Measurements from ENCODE around the gene ASCL5. TPM values are rescaled to one million over a fixed set of nuclear protein-coding genes. Genes with fewer than 3 reads are reported as not detected.

ASCL5 gene
- total and polyA plus RNA-seq, 2 of the 13 experiments (the other 11 are each of a cell fraction or from before 2014, with no cell fraction given): not detected

- TF ChIP-seq ZNF256 (CRISPR knock-in tag; conservative IDR thresholded peaks at IDR 0.05) (no peak), ZNF383 (CRISPR knock-in tag; IDR thresholded peaks at IDR 0.05; ENCODE audit: borderline replicate concordance) (no peak), CREM (IDR thresholded peaks at IDR 0.05) (no peak), CREM (CRISPR knock-in tag; IDR thresholded peaks at IDR 0.05) (no peak), JUND (CRISPR knock-in tag; IDR thresholded peaks at IDR 0.05) (peak; percentile 91), NR2F6 (IDR thresholded peaks at IDR 0.05) (no peak), NR2F6 (CRISPR knock-in tag; IDR thresholded peaks at IDR 0.05) (peak; percentile 43; the same call in 1 of the 2 replicates), ZMYM4 (CRISPR knock-in tag; IDR thresholded peaks at IDR 0.05) (no peak), FOXP4 (CRISPR knock-in tag; IDR thresholded peaks at IDR 0.05) (0 out of 2 replicates have a peak, but pooled peaks have one; percentile 33), HDAC6 (IDR thresholded peaks at IDR 0.05; ENCODE audit: low read depth, low read length) (no peak), KDM6A (CRISPR knock-in tag; IDR thresholded peaks at IDR 0.05; ENCODE audit: low read depth) (no peak), MED13 (CRISPR knock-in tag; IDR thresholded peaks at IDR 0.05) (no peak), ZNF451 (CRISPR knock-in tag; IDR thresholded peaks at IDR 0.05) (no peak), TOE1 (CRISPR knock-in tag; IDR thresholded peaks at IDR 0.05) (no peak), MTF1 (CRISPR knock-in tag; IDR thresholded peaks at IDR 0.05) (no peak), YEATS4 (CRISPR knock-in tag; IDR thresholded peaks at IDR 0.05; ENCODE audit: borderline replicate concordance) (no peak), PTBP1 (IDR thresholded peaks at IDR 0.05; ENCODE audit: low read depth, low read length, poor library complexity, severe bottlenecking) (no peak), ZNF17 (CRISPR knock-in tag; IDR thresholded peaks at IDR 0.05) (no peak)
- TF ChIP-seq, protein P1, sequence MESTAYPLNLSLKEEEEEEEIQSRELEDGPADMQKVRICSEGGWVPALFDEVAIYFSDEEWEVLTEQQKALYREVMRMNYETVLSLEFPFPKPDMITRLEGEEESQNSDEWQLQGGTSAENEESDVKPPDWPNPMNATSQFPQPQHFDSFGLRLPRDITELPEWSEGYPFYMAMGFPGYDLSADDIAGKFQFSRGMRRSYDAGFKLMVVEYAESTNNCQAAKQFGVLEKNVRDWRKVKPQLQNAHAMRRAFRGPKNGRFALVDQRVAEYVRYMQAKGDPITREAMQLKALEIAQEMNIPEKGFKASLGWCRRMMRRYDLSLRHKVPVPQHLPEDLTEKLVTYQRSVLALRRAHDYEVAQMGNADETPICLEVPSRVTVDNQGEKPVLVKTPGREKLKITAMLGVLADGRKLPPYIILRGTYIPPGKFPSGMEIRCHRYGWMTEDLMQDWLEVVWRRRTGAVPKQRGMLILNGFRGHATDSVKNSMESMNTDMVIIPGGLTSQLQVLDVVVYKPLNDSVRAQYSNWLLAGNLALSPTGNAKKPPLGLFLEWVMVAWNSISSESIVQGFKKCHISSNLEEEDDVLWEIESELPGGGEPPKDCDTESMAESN (CRISPR knock-in tag; conservative IDR thresholded peaks at IDR 0.05): no peak
- TF ChIP-seq, protein P2, sequence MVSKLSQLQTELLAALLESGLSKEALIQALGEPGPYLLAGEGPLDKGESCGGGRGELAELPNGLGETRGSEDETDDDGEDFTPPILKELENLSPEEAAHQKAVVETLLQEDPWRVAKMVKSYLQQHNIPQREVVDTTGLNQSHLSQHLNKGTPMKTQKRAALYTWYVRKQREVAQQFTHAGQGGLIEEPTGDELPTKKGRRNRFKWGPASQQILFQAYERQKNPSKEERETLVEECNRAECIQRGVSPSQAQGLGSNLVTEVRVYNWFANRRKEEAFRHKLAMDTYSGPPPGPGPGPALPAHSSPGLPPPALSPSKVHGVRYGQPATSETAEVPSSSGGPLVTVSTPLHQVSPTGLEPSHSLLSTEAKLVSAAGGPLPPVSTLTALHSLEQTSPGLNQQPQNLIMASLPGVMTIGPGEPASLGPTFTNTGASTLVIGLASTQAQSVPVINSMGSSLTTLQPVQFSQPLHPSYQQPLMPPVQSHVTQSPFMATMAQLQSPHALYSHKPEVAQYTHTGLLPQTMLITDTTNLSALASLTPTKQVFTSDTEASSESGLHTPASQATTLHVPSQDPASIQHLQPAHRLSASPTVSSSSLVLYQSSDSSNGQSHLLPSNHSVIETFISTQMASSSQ (IDR thresholded peaks at IDR 0.05; ENCODE audit: low read depth): no peak
- TF ChIP-seq, protein P2 (CRISPR knock-in tag; IDR thresholded peaks at IDR 0.05; ENCODE audit: borderline replicate concordance): no peak
- TF ChIP-seq, protein P3, sequence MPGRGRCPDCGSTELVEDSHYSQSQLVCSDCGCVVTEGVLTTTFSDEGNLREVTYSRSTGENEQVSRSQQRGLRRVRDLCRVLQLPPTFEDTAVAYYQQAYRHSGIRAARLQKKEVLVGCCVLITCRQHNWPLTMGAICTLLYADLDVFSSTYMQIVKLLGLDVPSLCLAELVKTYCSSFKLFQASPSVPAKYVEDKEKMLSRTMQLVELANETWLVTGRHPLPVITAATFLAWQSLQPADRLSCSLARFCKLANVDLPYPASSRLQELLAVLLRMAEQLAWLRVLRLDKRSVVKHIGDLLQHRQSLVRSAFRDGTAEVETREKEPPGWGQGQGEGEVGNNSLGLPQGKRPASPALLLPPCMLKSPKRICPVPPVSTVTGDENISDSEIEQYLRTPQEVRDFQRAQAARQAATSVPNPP (CRISPR knock-in tag; IDR thresholded peaks at IDR 0.05): no peak
Measured at GRCh38 chr1:201126832-201127754, at the start of gene ASCL5 (continued).
